Activated T-cell treated with anti-CD3 and anti-CD28 coated beads, Interleukin-2, amount 50 U/mL, for 4 hours (primary cell): Measurements from ENCODE around the gene INPP5K. TPM values are rescaled to one million over a fixed set of nuclear protein-coding genes. Genes with fewer than 3 reads are reported as not detected.
"Not testable (repeated sequence)": the region's sequence is repeated elsewhere in the genome, so short reads cannot be mapped to it uniquely, and the experiment has no call there.

Source experiments
- ATAC-seq, 2 donors: fragments of 200-7000 bp; cut with Tn5 transposase; one replicate each; pipeline ENCODE4 v1.10.0; 2021
- DNase-seq: peaks from one replicate; pipeline ENCODE4 v3.0.0-alpha.2; 2020
- H3K27me3 Mint-ChIP-seq: one replicate; pipeline ENCODE4 v1.8.0; 2021; ENCODE audit warnings: low read depth, mixed read lengths
- H3K36me3 Mint-ChIP-seq: one replicate; pipeline ENCODE4 v1.8.0; 2022; ENCODE audit warnings: mixed read lengths; ENCODE audit not compliant: insufficient read depth
- H3K4me1 Mint-ChIP-seq: one replicate; pipeline ENCODE4 v1.8.0; 2021; ENCODE audit warnings: low read depth, mixed read lengths
- H3K4me3 Mint-ChIP-seq: one replicate; pipeline ENCODE4 v1.8.0; 2021; ENCODE audit warnings: mild to moderate bottlenecking, moderate library complexity, mixed read lengths
- H3K9me3 Mint-ChIP-seq: one replicate; pipeline ENCODE4 v1.8.0; 2021; ENCODE audit warnings: mixed read lengths
- total RNA-seq, 3 donors: library from RNA; stranded (reverse); gene quantifications; one replicate each; pipeline ENCODE4 v1.2.1, GENCODE V29; 2021

Gene INPP5K
- total RNA-seq, 3 donors from 2014 or later = 21.6 to 30.0 (median 22.8) TPM

DNA sequence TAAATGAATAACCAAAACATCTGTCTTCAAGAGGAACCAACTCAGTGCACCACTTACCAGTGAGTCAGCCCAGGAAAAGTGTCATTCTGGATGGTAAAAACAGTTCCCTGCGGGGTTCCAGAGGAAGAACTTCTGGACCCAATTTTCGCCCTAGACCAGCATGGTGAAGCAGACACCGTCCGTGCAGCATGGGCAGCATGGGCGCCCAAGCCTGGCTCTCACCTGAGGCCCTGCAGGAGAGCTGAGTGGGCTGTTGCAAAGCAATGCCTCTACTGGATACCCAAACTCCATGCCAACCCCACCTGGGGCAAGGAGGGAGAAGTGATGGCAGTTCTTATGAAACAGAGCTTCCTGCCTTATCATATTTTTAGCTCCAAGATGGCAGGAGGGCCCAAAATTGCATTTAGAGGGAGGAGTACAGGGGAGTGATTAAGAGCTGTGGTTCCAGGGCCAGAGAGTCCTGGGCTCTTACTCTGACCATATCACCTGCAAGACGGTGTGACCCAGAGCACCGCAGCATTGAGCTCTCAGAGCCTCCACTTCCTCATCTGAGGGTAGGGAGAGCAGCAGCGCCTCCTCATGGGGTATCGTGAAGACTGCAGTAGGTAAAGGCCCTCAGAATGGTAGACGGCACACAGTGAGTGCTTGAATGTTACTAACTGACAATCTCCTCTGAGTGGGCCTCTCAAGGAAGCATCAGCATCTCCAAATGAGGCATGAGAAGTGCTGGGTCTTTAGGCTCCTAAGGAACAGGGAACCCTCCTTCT is 16.6 kb upstream of the INPP5K start:
- DNase-seq = peak; percentile 35
- Mint-ChIP-seq H3K36me3 (peaks cover 34% of the 10 kb centered on the region), H3K4me3 (no peak overlapping the region), H3K9me3 (no peaks in the 10 kb centered on the region), H3K27me3 (no peaks in the 10 kb centered on the region), H3K4me1 (peaks cover 5% of the 10 kb centered on the region)
- ATAC-seq = peak; percentile 46 to 82

DNA sequence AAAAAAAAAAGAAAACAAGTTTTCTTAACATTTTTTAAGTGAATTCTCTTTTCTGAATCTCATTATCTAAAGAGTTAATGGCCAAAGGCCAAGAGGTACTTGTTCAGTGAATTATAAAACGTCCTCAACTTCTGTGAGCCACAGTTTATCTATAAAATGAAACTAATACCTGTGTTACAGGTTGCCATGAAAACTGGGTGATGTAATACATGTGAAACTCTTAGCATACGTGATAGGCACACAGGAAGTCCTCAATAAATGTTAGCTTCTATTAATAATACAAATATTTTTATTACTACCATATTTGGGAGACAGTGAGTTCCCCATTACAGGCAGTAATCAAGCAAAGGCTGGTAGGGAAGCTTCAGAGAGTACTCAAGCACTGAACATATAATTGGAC is 13.5 kb upstream of the INPP5K start:
- H3K27me3 Mint-ChIP-seq = no peaks in the 10 kb centered on the region
- ATAC-seq (no peak), DNase-seq (no peak)
- H3K36me3 Mint-ChIP-seq = peaks cover 22% of the 10 kb centered on the region
- H3K9me3 Mint-ChIP-seq = no peaks in the 10 kb centered on the region
- peaks cover 21% of the 10 kb centered on the region for H3K4me1 Mint-ChIP-seq
- H3K4me3 Mint-ChIP-seq = no peak overlapping the region

DNA sequence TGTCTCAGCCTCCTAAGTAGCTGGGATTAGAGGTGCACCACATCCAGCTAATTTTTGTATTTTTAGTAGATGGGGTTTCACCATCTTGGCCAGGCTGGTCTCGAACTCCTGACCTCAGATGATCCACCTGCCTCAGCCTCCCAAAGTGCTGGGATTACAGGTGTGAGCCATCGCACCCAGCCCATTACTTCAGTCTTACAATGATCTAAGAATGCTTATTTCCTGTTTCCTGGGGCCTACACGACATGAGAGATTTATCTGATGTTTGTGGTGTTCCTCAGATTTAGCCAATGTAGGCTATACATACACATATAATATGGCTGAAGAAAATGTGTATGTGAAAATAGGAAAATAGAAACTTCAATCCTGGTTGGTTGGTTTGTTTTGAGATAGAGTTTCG is 10.5 kb upstream of the INPP5K start:
- H3K4me3 Mint-ChIP-seq, ATAC-seq, H3K27me3 Mint-ChIP-seq, DNase-seq, H3K9me3 Mint-ChIP-seq: not testable (repeated sequence)
- Mint-ChIP-seq H3K4me1 (peaks cover 21% of the 10 kb centered on the region), H3K36me3 (peaks cover 13% of the 10 kb centered on the region)

- no peaks in the 10 kb centered on the region for H3K27me3 Mint-ChIP-seq
- H3K36me3 Mint-ChIP-seq = peaks cover 10% of the 10 kb centered on the region
- DNase-seq = no peak
- H3K4me1 Mint-ChIP-seq = peaks cover 19% of the 10 kb centered on the region
- H3K9me3 Mint-ChIP-seq = no peaks in the 10 kb centered on the region
- no peak for ATAC-seq
- no peak overlapping the region for H3K4me3 Mint-ChIP-seq
These were observed 6.2 kb upstream of the INPP5K start for GRCh38 chr17:1522626-1523025.

GRCh38 chr17:1521086-1521640 is 4.8 kb upstream of the INPP5K start:
- H3K27me3 Mint-ChIP-seq = no peaks in the 10 kb centered on the region
- H3K36me3 Mint-ChIP-seq = peaks cover 8% of the 10 kb centered on the region
- peaks cover 10% of the 10 kb centered on the region for H3K4me1 Mint-ChIP-seq
- H3K4me3 Mint-ChIP-seq = no peak overlapping the region
- H3K9me3 Mint-ChIP-seq = no peaks in the 10 kb centered on the region
- DNase-seq = no peak
- no peak for ATAC-seq

DNA sequence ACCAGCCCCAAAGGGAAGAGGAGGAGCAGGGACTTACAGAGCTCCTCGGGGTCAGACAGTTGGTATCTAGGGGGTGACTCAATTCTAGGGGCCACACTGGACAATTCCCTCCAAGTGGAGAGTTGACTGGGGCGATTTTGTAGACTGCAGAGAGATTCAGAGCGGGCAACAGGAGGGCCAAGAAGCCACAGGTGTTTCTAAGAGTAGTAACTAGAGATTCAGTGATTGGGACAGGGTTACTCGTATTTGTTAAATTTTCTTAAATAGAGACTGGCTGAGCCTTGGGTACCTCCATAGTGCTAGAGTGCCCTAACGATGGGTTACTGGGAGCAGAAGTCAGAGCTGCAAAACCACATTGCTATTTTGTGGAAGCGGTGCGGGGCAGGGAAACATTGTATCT is 3.3 kb upstream of the INPP5K start:
- DNase-seq = no peak
- H3K36me3 Mint-ChIP-seq = peaks cover 8% of the 10 kb centered on the region
- no peaks in the 10 kb centered on the region for H3K9me3 Mint-ChIP-seq

DNA sequence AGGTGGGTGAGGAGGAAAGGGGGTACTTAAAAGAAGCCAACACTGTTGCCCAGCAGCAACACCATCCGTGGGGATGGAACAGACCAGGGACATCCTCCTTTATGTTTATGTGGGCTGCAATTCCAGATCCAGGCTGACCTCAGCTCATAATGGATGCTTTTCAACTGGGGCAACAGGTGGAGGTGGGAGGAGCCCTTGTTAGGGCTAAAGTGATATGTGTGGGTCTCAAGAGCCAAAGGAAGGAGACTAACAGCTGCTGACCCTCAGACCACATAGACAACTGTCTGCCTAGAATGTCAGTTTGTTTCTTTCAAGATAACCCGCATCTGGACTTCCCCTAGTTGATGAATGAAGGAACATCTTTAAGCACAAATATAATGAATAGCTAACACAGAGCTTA is 2.0 kb upstream of the INPP5K start:
- peaks cover 25% of the 10 kb centered on the region for H3K4me1 Mint-ChIP-seq
- H3K9me3 Mint-ChIP-seq = no peaks in the 10 kb centered on the region
- peaks cover 15% of the 10 kb centered on the region for H3K36me3 Mint-ChIP-seq
- H3K4me3 Mint-ChIP-seq = peak overlapping the region; percentile 90
- H3K27me3 Mint-ChIP-seq = no peaks in the 10 kb centered on the region
- DNase-seq = no peak
- ATAC-seq = no peak

More for the DNA sequence above, 3.3 kb upstream of the INPP5K start:
- Mint-ChIP-seq H3K4me3 (no peak overlapping the region), H3K27me3 (no peaks in the 10 kb centered on the region), H3K4me1 (peaks cover 18% of the 10 kb centered on the region)
- no peak for ATAC-seq

GRCh38 chr17:1515640-1516387 is 598 bp downstream of the INPP5K start:
- Mint-ChIP-seq H3K9me3 (no peaks in the 10 kb centered on the region), H3K36me3 (peaks cover 15% of the 10 kb centered on the region), H3K27me3 (no peaks in the 10 kb centered on the region), H3K4me3 (peak overlapping the region; percentile 90), H3K4me1 (peaks cover 25% of the 10 kb centered on the region)
- DNase-seq = peak; percentile 34
- ATAC-seq = peak; percentile 7 to 9

DNA sequence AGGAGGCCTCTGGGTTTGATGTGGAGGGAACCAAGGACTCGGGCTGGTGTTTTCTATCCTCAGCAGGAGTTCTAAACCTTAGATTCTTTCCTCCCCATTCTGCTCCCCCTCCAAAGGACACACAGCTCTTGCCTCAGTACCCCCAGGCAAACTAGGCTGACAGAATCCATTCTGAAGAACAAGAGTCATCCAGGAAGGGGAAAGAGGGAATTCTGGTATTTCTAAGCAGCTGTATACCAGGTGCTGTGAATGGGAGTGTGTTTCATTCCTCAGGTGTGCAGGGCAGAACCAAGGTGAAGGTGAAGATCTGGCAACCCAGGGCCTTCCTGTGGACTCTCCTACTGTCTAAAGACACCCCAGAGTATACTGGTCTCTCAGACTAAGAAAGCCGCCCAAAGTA is 4.1 kb downstream of the INPP5K start:
- Mint-ChIP-seq H3K36me3 (peaks cover 27% of the 10 kb centered on the region), H3K9me3 (no peaks in the 10 kb centered on the region), H3K27me3 (no peaks in the 10 kb centered on the region), H3K4me3 (no peak overlapping the region), H3K4me1 (peaks cover 26% of the 10 kb centered on the region)
- DNase-seq = no peak
- ATAC-seq = no peak

DNA sequence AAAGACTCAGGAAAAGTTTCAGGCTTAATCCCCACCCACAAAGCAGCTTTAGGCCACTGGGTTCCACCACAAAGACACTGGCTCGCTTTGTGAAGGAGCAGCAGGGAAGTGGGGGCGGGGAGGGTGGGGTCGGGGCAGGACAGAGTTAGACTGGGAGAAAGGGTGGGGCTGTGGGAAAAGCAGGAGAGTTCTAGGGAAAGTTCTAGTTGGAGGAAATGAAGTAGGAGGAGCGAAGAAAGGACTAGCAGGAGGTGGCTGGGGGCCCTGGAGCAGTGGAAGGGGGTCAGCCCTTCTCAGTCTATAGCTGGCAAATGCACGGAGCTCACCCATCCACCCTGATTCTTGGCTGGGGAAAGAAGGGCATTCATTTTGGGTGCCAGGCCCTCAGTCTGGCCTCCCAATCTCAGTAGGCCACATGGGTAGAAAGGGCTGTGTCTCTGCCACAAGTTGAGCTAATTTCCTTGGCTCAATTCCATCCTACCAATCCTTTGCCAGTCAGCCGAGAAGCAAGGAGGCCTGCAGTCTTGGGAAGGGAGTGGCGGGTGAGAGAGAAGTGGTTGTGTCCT is 4.6 kb downstream of the INPP5K start:
- DNase-seq = no peak
- Mint-ChIP-seq H3K9me3 (no peaks in the 10 kb centered on the region), H3K4me3 (no peak overlapping the region), H3K4me1 (peaks cover 26% of the 10 kb centered on the region), H3K27me3 (no peaks in the 10 kb centered on the region), H3K36me3 (peaks cover 31% of the 10 kb centered on the region)
- no peak for ATAC-seq

DNA sequence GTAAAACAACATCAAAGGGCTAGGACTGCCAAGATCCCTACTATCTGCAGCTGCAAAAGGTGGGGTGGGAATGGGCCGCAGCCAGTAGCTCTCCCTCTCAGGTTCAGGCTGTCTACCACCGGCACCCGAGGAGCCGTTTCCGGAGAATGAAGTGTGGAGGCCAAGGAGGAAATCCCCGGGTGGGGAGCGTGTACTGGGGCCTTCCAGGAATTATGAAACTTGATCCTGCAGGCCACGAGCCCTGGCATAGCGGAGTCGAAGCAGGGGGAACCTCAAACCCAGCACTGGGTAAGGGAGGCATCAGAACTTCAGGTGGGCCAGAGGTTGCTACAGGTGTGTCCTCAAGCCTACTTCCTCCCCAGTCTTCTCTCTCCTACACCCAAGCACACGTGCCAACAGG is 5.1 kb downstream of the INPP5K start:
- Mint-ChIP-seq H3K36me3 (peaks cover 31% of the 10 kb centered on the region), H3K9me3 (no peaks in the 10 kb centered on the region), H3K4me1 (peaks cover 26% of the 10 kb centered on the region), H3K27me3 (no peaks in the 10 kb centered on the region), H3K4me3 (no peak overlapping the region)
- no peak for ATAC-seq
- DNase-seq = no peak

DNA sequence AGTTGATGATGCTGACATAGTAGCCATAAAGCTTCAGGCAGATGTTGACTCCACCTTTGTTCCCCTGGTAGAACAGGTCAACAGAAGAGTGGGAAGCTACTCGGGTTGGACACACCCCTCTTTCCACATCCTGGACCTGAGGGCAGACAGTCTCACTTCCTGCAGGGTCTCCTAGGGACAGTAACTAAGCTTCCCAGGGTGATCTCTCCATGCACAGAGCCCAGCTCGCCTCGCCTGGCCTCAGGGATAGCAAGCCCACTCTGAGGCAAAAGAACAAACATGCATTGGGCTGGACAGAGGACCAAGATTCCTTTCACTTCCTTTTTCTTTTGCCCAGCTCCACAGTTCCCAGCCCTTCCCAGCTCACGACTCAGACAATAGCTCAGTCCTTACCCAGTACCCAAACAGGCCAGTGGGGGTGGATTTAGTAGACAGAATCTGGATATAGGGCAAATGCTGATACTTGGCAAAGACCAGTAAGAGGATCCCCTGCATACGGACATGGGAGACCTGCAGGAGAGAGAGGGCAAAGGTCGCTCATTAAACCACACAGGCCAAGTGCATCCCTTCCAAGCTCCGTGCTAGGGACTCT is 7.0 kb downstream of the INPP5K start:
- H3K36me3 Mint-ChIP-seq = peaks cover 35% of the 10 kb centered on the region
- DNase-seq (no peak), ATAC-seq (no peak)
- H3K4me1 Mint-ChIP-seq = peaks cover 10% of the 10 kb centered on the region
- H3K27me3 Mint-ChIP-seq = no peaks in the 10 kb centered on the region
- H3K4me3 Mint-ChIP-seq = no peak overlapping the region
- H3K9me3 Mint-ChIP-seq = no peaks in the 10 kb centered on the region

DNA sequence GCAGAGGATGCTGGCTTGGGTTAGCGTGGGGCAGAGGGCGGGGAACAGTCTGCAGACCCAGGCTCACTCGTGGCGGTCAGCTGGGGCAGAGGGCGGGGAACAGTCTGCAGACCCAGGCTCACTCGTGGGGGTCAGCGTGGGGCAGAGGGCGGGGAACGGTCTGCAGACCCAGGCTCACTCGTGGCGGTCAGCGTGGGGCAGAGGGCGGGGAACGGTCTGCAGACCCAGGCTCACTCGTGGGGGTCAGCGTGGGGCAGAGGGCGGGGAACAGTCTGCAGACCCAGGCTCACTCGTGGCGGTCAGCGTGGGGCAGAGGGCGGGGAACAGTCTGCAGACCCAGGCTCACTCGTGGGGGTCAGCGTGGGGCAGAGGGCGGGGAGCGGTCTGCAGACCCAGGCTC is 7.7 kb downstream of the INPP5K start:
- H3K36me3 Mint-ChIP-seq = peaks cover 36% of the 10 kb centered on the region
- H3K4me1 Mint-ChIP-seq, H3K9me3 Mint-ChIP-seq, ATAC-seq, H3K27me3 Mint-ChIP-seq, DNase-seq, H3K4me3 Mint-ChIP-seq: not testable (repeated sequence)

DNA sequence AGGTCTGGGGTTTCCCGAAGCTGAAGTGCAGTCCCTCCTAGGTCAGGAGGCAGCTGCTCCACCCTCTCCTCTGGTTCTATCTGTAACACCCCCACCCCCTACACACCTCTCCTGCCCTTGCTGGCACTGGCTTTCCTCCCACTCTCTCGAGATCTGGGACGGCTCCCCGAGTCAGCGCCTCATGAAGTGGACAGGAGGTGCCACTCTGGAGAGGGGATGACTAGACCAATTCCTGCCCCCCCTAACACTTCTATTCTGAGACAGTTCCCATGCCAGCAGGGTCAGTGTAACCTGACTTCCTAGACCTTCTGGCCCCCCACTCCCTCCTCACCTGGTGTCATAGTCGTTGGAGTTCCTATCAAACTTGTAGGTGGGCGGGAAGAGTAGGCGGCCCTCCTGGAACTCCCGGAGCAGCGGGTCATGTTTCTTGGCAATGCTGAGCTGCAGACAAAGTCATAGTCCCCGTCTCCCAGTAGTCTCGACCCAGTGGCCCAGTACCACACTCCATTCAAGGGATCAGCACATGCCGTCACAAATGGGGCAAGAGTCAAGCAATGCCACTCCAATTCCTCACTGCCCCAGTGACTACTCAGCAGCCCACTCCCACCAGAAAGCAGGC is 9.7 kb downstream of the INPP5K start:
- DNase-seq (no peak), ATAC-seq (no peak)
- peaks cover 28% of the 10 kb centered on the region for H3K36me3 Mint-ChIP-seq
- H3K9me3 Mint-ChIP-seq = no peaks in the 10 kb centered on the region
- H3K4me3 Mint-ChIP-seq = no peak overlapping the region
- no peaks in the 10 kb centered on the region for H3K27me3 Mint-ChIP-seq
- peaks cover 6% of the 10 kb centered on the region for H3K4me1 Mint-ChIP-seq
